WTC11 (cell line): ENCODE results near the gene PLCH2. TPM values are rescaled to one million over a fixed set of nuclear protein-coding genes. Genes with fewer than 3 reads are reported as not detected.

Experiments used
- ATAC-seq: fragments of 200-7000 bp; cut with Tn5 transposase; 2 replicates; pipeline ENCODE4 v1.10.0; 2021; ENCODE audit warnings: mild to moderate bottlenecking, moderate library complexity
- CTCF ChIA-PET: fragments of 300-600 bp; sonication (Branson Sonifier 250); formaldehyde crosslinking; loops from one replicate; lab custom pipeline; 2021; ENCODE audit warnings: antibody characterized with exemption; lab: Charles Lee
- POLR2A ChIA-PET: fragments of 350-600 bp; sonication (Branson Sonifier 250); formaldehyde crosslinking; loops from one replicate; lab custom pipeline; 2021; ENCODE audit warnings: antibody characterized with exemption; lab: Charles Lee
- DNase-seq: peaks from one replicate; pipeline ENCODE4 v3.0.0; 2021; ENCODE audit warnings: low spot score
- H3K27ac Mint-ChIP-seq: 2 replicates; pipeline ENCODE4 v1.8.0; 2021; ENCODE audit warnings: mixed read lengths
- H3K27me3 Mint-ChIP-seq: 2 replicates; pipeline ENCODE4 v1.8.0; 2021; ENCODE audit warnings: low read depth, mild to moderate bottlenecking, moderate library complexity, mixed read lengths
- H3K36me3 Mint-ChIP-seq: 2 replicates; pipeline ENCODE4 v1.8.0; 2021; ENCODE audit warnings: mixed read lengths
- H3K4me1 Mint-ChIP-seq: 2 replicates; pipeline ENCODE4 v1.8.0; 2022; ENCODE audit warnings: mixed read lengths
- H3K4me3 Mint-ChIP-seq: 2 replicates; pipeline ENCODE4 v1.8.0; 2021; ENCODE audit warnings: mild to moderate bottlenecking, moderate library complexity, mixed read lengths
- H3K9me3 Mint-ChIP-seq: 2 replicates; pipeline ENCODE4 v1.8.0; 2021; ENCODE audit warnings: mixed read lengths
- ATF1 ChIP-seq: sonication (generic); formaldehyde crosslinking; IDR thresholded peaks from 2 replicates; pipeline ENCODE4 v1.8.1; 2023; ENCODE audit warnings: mild to moderate bottlenecking, moderate library complexity, missing genetic modification reagents
- ESRRA ChIP-seq: sonication (generic); formaldehyde crosslinking; IDR thresholded peaks from 2 replicates; pipeline ENCODE4 v1.8.1; 2022; ENCODE audit warnings: mild to moderate bottlenecking, missing genetic modification reagents, borderline replicate concordance
- FOXJ3 ChIP-seq: sonication (generic); formaldehyde crosslinking; IDR thresholded peaks from 2 replicates; pipeline ENCODE4 v1.9.0; 2021; ENCODE audit warnings: missing genetic modification reagents, mild to moderate bottlenecking, borderline replicate concordance
- FOXK1 ChIP-seq: sonication (generic); formaldehyde crosslinking; IDR thresholded peaks from 2 replicates; pipeline ENCODE4 v1.8.0; 2022; ENCODE audit warnings: mild to moderate bottlenecking, moderate library complexity, missing genetic modification reagents
- JAZF1 ChIP-seq: fragments of 250-450 bp; sonication (Bioruptor Pico); IDR thresholded peaks from 2 replicates; pipeline ENCODE4 v1.9.0; 2021; ENCODE audit warnings: moderate library complexity, mild to moderate bottlenecking, inconsistent platforms
- MYBL2 ChIP-seq: sonication (generic); formaldehyde crosslinking; IDR thresholded peaks from 2 replicates; pipeline ENCODE4 v1.8.1; 2023; ENCODE audit warnings: mild to moderate bottlenecking, moderate library complexity, missing genetic modification reagents
- NFE2L1 ChIP-seq: sonication (generic); formaldehyde crosslinking; IDR thresholded peaks from 2 replicates; pipeline ENCODE4 v1.8.1; 2023; ENCODE audit warnings: missing genetic modification reagents
- NFYB ChIP-seq: sonication (generic); formaldehyde crosslinking; conservative IDR thresholded peaks from 2 replicates; pipeline ENCODE4 v1.8.0; 2022; ENCODE audit warnings: low read depth, missing genetic modification reagents
- NR3C1 ChIP-seq: sonication (generic); formaldehyde crosslinking; conservative IDR thresholded peaks from 2 replicates; pipeline ENCODE4 v1.8.1; 2023; ENCODE audit warnings: low read depth, mild to moderate bottlenecking, missing genetic modification reagents
- PRRX2 ChIP-seq: fragments of 250-450 bp; sonication (Bioruptor Pico); IDR thresholded peaks from 2 replicates; pipeline ENCODE4 v1.8.0; 2021; ENCODE audit warnings: mild to moderate bottlenecking
- SP1 ChIP-seq: sonication (generic); formaldehyde crosslinking; conservative IDR thresholded peaks from 2 replicates; pipeline ENCODE4 v1.8.1; 2022; ENCODE audit warnings: missing genetic modification reagents
- ZNF121 ChIP-seq: sonication (generic); formaldehyde crosslinking; IDR thresholded peaks from 2 replicates; pipeline ENCODE4 v1.8.0; 2023; ENCODE audit warnings: missing genetic modification reagents
- ZNF423 ChIP-seq: fragments of 250-450 bp; sonication (Bioruptor Pico); IDR thresholded peaks from 2 replicates; pipeline ENCODE4 v2.1.2; 2022; ENCODE audit warnings: mild to moderate bottlenecking, moderate library complexity
- total RNA-seq: library from RNA; stranded (reverse); gene quantifications from 3 replicates; pipeline ENCODE4 v1.2.3, GENCODE V29; 2021
- TF ChIP-seq, protein P1 (sequence below): sonication (generic); formaldehyde crosslinking; IDR thresholded peaks from 2 replicates; pipeline ENCODE4 v1.8.1; 2022; ENCODE audit warnings: low read depth, mild to moderate bottlenecking, moderate library complexity, missing genetic modification reagents, borderline replicate concordance
- TF ChIP-seq, protein P2 (sequence below): sonication (generic); formaldehyde crosslinking; IDR thresholded peaks from 2 replicates; pipeline ENCODE4 v1.8.0; 2023; ENCODE audit warnings: missing genetic modification reagents, mild to moderate bottlenecking, borderline replicate concordance
- TF ChIP-seq, protein P3 (sequence below): sonication (generic); formaldehyde crosslinking; IDR thresholded peaks from 2 replicates; pipeline ENCODE4 v1.8.1; 2022; ENCODE audit warnings: mild to moderate bottlenecking, moderate library complexity, missing genetic modification reagents
- TF ChIP-seq, protein P4 (sequence below): sonication (generic); formaldehyde crosslinking; IDR thresholded peaks from 2 replicates; pipeline ENCODE4 v1.8.1; 2023; ENCODE audit warnings: mild to moderate bottlenecking, missing genetic modification reagents
- TF ChIP-seq, protein P5 (sequence below): sonication (generic); formaldehyde crosslinking; IDR thresholded peaks from 2 replicates; pipeline ENCODE4 v1.8.1; 2022; ENCODE audit warnings: low read depth, missing genetic modification reagents, borderline replicate concordance
- TF ChIP-seq, protein P6 (sequence below): sonication (generic); formaldehyde crosslinking; IDR thresholded peaks from 2 replicates; pipeline ENCODE4 v1.8.0; 2023; ENCODE audit warnings: mild to moderate bottlenecking, missing genetic modification reagents

Gene PLCH2
- total RNA-seq, 1 experiment from 2014 or later: 0.17 TPM

DNA sequence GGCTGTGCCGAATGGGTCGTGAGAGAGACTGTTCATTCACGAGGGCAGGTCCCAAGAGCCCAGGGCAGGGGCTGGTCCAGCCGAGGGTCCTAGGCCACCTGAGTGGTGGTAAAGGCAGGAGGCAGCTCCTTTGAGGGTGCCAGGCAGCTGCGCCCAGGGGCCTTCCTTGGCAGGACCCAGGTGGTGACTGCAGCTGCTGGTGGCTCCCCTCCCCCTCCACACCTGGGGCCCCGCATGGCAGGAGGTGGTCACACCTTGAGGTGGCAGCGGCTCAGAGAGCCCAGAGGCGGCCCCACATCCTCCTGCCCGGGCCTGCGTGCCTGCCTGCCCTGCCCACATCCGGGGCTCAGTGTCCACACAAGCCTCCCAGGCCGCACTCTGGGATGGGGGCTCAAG lies 9.8 kb upstream of the PLCH2 start:
- ATAC-seq: no peak
- TF ChIP-seq, protein P1, sequence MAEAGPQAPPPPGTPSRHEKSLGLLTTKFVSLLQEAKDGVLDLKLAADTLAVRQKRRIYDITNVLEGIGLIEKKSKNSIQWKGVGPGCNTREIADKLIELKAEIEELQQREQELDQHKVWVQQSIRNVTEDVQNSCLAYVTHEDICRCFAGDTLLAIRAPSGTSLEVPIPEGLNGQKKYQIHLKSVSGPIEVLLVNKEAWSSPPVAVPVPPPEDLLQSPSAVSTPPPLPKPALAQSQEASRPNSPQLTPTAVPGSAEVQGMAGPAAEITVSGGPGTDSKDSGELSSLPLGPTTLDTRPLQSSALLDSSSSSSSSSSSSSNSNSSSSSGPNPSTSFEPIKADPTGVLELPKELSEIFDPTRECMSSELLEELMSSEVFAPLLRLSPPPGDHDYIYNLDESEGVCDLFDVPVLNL (CRISPR knock-in tag): 0 out of 2 replicates have a peak, but pooled peaks have one; percentile 22
- TF ChIP-seq, protein P2, sequence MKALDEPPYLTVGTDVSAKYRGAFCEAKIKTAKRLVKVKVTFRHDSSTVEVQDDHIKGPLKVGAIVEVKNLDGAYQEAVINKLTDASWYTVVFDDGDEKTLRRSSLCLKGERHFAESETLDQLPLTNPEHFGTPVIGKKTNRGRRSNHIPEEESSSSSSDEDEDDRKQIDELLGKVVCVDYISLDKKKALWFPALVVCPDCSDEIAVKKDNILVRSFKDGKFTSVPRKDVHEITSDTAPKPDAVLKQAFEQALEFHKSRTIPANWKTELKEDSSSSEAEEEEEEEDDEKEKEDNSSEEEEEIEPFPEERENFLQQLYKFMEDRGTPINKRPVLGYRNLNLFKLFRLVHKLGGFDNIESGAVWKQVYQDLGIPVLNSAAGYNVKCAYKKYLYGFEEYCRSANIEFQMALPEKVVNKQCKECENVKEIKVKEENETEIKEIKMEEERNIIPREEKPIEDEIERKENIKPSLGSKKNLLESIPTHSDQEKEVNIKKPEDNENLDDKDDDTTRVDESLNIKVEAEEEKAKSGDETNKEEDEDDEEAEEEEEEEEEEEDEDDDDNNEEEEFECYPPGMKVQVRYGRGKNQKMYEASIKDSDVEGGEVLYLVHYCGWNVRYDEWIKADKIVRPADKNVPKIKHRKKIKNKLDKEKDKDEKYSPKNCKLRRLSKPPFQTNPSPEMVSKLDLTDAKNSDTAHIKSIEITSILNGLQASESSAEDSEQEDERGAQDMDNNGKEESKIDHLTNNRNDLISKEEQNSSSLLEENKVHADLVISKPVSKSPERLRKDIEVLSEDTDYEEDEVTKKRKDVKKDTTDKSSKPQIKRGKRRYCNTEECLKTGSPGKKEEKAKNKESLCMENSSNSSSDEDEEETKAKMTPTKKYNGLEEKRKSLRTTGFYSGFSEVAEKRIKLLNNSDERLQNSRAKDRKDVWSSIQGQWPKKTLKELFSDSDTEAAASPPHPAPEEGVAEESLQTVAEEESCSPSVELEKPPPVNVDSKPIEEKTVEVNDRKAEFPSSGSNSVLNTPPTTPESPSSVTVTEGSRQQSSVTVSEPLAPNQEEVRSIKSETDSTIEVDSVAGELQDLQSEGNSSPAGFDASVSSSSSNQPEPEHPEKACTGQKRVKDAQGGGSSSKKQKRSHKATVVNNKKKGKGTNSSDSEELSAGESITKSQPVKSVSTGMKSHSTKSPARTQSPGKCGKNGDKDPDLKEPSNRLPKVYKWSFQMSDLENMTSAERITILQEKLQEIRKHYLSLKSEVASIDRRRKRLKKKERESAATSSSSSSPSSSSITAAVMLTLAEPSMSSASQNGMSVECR: no peak
- TF ChIP-seq, all 79 proteins: peak for 1
- Mint-ChIP-seq H3K27ac (no peak overlapping the region), H3K4me3 (no peak overlapping the region), H3K9me3 (no peaks in the 10 kb centered on the region), H3K27me3 (no peaks in the 10 kb centered on the region), H3K4me1 (no peaks in the 10 kb centered on the region), H3K36me3 (no peaks in the 10 kb centered on the region)
- ChIA-PET POLR2A (no interaction called here), CTCF (interaction anchor here (1.8 kb wide), 1 partner anchor 96 kb away, joined by 6 read pairs; no protein-coding TSS in a partner anchor)
- DNase-seq: no peak

DNA sequence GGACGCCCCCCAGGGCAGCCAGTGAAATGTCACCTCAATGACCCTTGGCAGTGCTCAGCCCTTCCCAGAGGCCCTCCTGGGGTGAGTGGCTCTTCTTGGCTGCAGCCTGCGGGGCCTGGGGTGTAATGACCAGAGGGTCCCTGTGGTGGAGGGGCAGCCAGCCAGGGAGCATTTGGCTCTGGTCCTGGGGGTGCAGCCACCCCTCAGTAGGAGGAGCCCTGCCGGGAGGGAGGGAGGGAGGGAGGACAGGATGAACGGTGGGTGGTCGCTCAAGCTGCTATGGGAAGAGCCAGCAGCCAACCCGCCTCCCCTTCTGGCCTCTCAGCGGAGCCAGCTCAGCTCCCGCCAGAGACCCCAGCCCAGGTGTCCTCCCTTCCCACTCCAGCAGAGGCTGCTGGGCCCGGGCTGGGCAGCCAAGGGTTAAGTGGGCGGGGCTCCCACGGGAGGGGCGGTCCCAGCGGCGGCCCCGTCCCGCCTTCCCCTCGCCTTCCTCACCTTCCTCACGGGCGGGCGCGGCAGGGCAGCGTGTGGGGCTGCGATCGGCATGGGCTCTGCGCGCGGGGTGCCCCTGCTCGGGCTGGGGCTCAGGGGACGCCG lies 9.0 kb upstream of the PLCH2 start:
- ChIA-PET POLR2A (interaction anchor here (0.9 kb wide), 1 partner anchor 60 kb away, joined by 3 read pairs; no protein-coding TSS in a partner anchor), CTCF (interaction anchor here (1.2 to 2.3 kb wide), 4 partner anchors 12 to 95 kb away, joined by 3 to 7 read pairs (median 5); no protein-coding TSS in a partner anchor)
- Mint-ChIP-seq H3K4me3 (no peak overlapping the region), H3K9me3 (no peaks in the 10 kb centered on the region), H3K27me3 (no peaks in the 10 kb centered on the region), H3K4me1 (no peaks in the 10 kb centered on the region), H3K36me3 (no peaks in the 10 kb centered on the region), H3K27ac (no peak overlapping the region)
- no peak for TF ChIP-seq FOXK1
- peak; percentile 84 for TF ChIP-seq SP1 (CRISPR knock-in tag)
- no peak for TF ChIP-seq NR3C1 (CRISPR knock-in tag)
- TF ChIP-seq, protein P3, sequence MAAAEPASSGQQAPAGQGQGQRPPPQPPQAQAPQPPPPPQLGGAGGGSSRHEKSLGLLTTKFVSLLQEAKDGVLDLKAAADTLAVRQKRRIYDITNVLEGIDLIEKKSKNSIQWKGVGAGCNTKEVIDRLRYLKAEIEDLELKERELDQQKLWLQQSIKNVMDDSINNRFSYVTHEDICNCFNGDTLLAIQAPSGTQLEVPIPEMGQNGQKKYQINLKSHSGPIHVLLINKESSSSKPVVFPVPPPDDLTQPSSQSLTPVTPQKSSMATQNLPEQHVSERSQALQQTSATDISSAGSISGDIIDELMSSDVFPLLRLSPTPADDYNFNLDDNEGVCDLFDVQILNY (CRISPR knock-in tag): 0 out of 2 replicates have a peak, but pooled peaks have one; percentile 57
- peak; percentile 67 for ATAC-seq
- peak; percentile 71 for DNase-seq

DNA sequence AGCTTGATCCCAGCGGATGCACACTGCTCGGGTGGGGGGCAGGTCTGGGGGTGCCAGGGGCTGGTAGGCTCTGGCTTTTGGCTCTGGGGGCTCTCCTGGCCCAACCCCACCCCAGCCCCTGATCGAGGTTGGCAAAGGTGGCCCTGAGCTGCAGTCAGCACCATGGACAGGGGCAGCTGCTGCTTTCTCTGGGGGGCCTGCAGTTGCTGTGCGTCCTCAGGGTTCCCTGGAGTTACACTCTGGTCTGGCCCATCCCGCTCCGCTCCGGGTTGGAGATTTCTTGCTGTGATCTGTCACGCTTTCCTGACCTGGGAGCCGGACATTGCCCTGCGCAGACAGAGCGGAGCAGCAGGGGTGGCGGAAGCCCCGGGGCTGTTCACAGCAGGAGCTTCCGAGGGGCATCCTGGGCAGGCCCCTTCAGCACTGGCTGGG lies 8.0 kb upstream of the PLCH2 start:
- Mint-ChIP-seq H3K36me3 (no peaks in the 10 kb centered on the region), H3K4me1 (no peaks in the 10 kb centered on the region), H3K9me3 (no peaks in the 10 kb centered on the region), H3K27me3 (no peaks in the 10 kb centered on the region), H3K27ac (no peak overlapping the region), H3K4me3 (no peak overlapping the region)
- DNase-seq: peak; percentile 76
- CTCF ChIA-PET: interaction anchor here (1.0 to 2.3 kb wide), 6 partner anchors 9 to 94 kb away, joined by 3 to 7 read pairs (median 4); no protein-coding TSS in a partner anchor
- POLR2A ChIA-PET: interaction anchor here (0.9 kb wide), 1 partner anchor 61 kb away, joined by 3 read pairs; no protein-coding TSS in a partner anchor
- ATAC-seq: peak; percentile 62
- TF ChIP-seq PRRX2 (CRISPR knock-in tag) (no peak), ZNF423 (peak; percentile 66), ESRRA (CRISPR knock-in tag) (peak; percentile 69; the same call in 1 of the 2 replicates), MYBL2 (CRISPR knock-in tag) (0 out of 2 replicates have a peak, but pooled peaks have one; percentile 41), FOXJ3 (CRISPR knock-in tag) (no peak), NFYB (no peak), ZNF121 (no peak), ATF1 (CRISPR knock-in tag) (no peak), JAZF1 (CRISPR knock-in tag) (no peak), NFE2L1 (peak; percentile 17; the same call in 1 of the 2 replicates)
- TF ChIP-seq, protein P4, sequence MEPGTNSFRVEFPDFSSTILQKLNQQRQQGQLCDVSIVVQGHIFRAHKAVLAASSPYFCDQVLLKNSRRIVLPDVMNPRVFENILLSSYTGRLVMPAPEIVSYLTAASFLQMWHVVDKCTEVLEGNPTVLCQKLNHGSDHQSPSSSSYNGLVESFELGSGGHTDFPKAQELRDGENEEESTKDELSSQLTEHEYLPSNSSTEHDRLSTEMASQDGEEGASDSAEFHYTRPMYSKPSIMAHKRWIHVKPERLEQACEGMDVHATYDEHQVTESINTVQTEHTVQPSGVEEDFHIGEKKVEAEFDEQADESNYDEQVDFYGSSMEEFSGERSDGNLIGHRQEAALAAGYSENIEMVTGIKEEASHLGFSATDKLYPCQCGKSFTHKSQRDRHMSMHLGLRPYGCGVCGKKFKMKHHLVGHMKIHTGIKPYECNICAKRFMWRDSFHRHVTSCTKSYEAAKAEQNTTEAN (CRISPR knock-in tag): no peak
- TF ChIP-seq, protein P5, sequence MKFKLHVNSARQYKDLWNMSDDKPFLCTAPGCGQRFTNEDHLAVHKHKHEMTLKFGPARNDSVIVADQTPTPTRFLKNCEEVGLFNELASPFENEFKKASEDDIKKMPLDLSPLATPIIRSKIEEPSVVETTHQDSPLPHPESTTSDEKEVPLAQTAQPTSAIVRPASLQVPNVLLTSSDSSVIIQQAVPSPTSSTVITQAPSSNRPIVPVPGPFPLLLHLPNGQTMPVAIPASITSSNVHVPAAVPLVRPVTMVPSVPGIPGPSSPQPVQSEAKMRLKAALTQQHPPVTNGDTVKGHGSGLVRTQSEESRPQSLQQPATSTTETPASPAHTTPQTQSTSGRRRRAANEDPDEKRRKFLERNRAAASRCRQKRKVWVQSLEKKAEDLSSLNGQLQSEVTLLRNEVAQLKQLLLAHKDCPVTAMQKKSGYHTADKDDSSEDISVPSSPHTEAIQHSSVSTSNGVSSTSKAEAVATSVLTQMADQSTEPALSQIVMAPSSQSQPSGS (CRISPR knock-in tag): no peak
- TF ChIP-seq, protein P6, sequence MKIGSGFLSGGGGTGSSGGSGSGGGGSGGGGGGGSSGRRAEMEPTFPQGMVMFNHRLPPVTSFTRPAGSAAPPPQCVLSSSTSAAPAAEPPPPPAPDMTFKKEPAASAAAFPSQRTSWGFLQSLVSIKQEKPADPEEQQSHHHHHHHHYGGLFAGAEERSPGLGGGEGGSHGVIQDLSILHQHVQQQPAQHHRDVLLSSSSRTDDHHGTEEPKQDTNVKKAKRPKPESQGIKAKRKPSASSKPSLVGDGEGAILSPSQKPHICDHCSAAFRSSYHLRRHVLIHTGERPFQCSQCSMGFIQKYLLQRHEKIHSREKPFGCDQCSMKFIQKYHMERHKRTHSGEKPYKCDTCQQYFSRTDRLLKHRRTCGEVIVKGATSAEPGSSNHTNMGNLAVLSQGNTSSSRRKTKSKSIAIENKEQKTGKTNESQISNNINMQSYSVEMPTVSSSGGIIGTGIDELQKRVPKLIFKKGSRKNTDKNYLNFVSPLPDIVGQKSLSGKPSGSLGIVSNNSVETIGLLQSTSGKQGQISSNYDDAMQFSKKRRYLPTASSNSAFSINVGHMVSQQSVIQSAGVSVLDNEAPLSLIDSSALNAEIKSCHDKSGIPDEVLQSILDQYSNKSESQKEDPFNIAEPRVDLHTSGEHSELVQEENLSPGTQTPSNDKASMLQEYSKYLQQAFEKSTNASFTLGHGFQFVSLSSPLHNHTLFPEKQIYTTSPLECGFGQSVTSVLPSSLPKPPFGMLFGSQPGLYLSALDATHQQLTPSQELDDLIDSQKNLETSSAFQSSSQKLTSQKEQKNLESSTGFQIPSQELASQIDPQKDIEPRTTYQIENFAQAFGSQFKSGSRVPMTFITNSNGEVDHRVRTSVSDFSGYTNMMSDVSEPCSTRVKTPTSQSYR: no peak
